Prostate gland (tissue), 2 donors: Measurements from ENCODE around the gene NCOR1. TPM values are rescaled to one million over a fixed set of nuclear protein-coding genes. Genes with fewer than 3 reads are reported as not detected.
"Not testable (repeated sequence)": the region's sequence is repeated elsewhere in the genome, so short reads cannot be mapped to it uniquely, and the experiment has no call there.

Experiments used
- DNase-seq: peaks from one replicate; pipeline ENCODE4 v3.0.0-alpha.2; 2019; ENCODE audit warnings: low spot score
- H3K27ac ChIP-seq, 2 donors: fragments of 200-600 bp; sonication (generic); 2 replicates each; pipeline ENCODE4 v1.5.1; 2017 to 2019
- H3K27me3 ChIP-seq: fragments of 200-600 bp; sonication (generic); replicated peaks from 2 replicates; pipeline ENCODE4 v1.5.1; 2019; ENCODE audit not compliant: insufficient read depth
- H3K36me3 ChIP-seq, 2 donors: fragments of 200-600 bp; sonication (generic); 1 replicate in 1 of 2; 2 replicates in 1 of 2; pipeline versions ENCODE4 v1.5.1 to v1.8.1; 2017 to 2019
- H3K4me1 ChIP-seq: fragments of 200-600 bp; sonication (generic); replicated peaks from 2 replicates; pipeline ENCODE4 v1.5.1; 2019
- H3K4me3 ChIP-seq, 2 donors: fragments of 200-600 bp; sonication (generic); 2 replicates each; pipeline ENCODE4 v1.5.1; 2017 to 2019
- H3K9me3 ChIP-seq: fragments of 200-600 bp; sonication (generic); 2 replicates; pipeline ENCODE4 v1.5.1; 2017
- POLR2A ChIP-seq: fragments of 450-650 bp; IDR thresholded peaks from one replicate; pipeline ENCODE4 v1.6.1; 2016; ENCODE audit warnings: antibody characterized with exemption, mild to moderate bottlenecking
- POLR2AphosphoS5 ChIP-seq: sonication (generic); formaldehyde crosslinking; IDR thresholded peaks from one replicate; pipeline ENCODE4 v1.6.1; 2017; ENCODE audit warnings: antibody characterized with exemption
- WGBS: methylation state at CpG from one replicate; pipeline ENCODE4 v1.1.5; 2018; 5-methylcytosine and 5-hydroxymethylcytosine counted together
- intact Hi-C: fragments of 100-400 bp; cut with DNase I; formaldehyde crosslinking; loops from one replicate; pipeline ENCODE4 v1.14.2; 2022
- total RNA-seq, 2 donors: library from RNA; depleted of rRNA; stranded (reverse); fragments of >200 nt; gene quantifications; one replicate each; pipeline ENCODE4 v1.1.0, GENCODE V29; 2016
- TF ChIP-seq, protein P1 (sequence below), 4 experiments: fragments of 200-600 bp in 2 of 4; fragments of 450-650 bp in 2 of 4; sonication (generic) in 2 of 4; IDR thresholded peaks; 1 replicate in 3 of 4; 2 replicates in 1 of 4; pipeline ENCODE4 v1.5.1; 2016 to 2019; ENCODE audit warnings: antibody characterized with exemption in 4 of 4, mild to moderate bottlenecking in 2 of 4, moderate library complexity in 2 of 4

NCOR1 gene
- total RNA-seq, 2 donors from 2014 or later: 123 to 209 TPM

GRCh38 chr17:16187642-16188041 is 27.7 kb downstream of the NCOR1 start:
- Histone ChIP-seq H3K27me3 (no peaks in the 10 kb centered on the region), H3K27ac (no peak overlapping the region), H3K4me3 (no peak overlapping the region), H3K36me3 (no peaks in the 10 kb centered on the region), H3K9me3 (no peaks in the 10 kb centered on the region), H3K4me1 (no peaks in the 10 kb centered on the region)
- DNase-seq: no peak
- WGBS: 90% methylated on average over 5 of the region's 5 CpGs
- no peak for TF ChIP-seq POLR2AphosphoS5
- intact Hi-C loops: no loop called here

GRCh38 chr17:16181581-16181980 is 33.8 kb downstream of the NCOR1 start:
- Histone ChIP-seq H3K4me3 (no peak overlapping the region), H3K36me3 (no peaks in the 10 kb centered on the region), H3K27me3 (no peaks in the 10 kb centered on the region), H3K4me1 (no peaks in the 10 kb centered on the region), H3K27ac (no peak overlapping the region), H3K9me3 (no peaks in the 10 kb centered on the region)
- intact Hi-C loops: no loop called here
- WGBS: 64% methylated on average over 1 of the region's 1 CpG
- TF ChIP-seq, protein P1, sequence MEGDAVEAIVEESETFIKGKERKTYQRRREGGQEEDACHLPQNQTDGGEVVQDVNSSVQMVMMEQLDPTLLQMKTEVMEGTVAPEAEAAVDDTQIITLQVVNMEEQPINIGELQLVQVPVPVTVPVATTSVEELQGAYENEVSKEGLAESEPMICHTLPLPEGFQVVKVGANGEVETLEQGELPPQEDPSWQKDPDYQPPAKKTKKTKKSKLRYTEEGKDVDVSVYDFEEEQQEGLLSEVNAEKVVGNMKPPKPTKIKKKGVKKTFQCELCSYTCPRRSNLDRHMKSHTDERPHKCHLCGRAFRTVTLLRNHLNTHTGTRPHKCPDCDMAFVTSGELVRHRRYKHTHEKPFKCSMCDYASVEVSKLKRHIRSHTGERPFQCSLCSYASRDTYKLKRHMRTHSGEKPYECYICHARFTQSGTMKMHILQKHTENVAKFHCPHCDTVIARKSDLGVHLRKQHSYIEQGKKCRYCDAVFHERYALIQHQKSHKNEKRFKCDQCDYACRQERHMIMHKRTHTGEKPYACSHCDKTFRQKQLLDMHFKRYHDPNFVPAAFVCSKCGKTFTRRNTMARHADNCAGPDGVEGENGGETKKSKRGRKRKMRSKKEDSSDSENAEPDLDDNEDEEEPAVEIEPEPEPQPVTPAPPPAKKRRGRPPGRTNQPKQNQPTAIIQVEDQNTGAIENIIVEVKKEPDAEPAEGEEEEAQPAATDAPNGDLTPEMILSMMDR (IDR thresholded peaks at IDR 0.05): no peak
- no peak for TF ChIP-seq POLR2A
- no peak for TF ChIP-seq POLR2AphosphoS5
- DNase-seq: no peak

DNA sequence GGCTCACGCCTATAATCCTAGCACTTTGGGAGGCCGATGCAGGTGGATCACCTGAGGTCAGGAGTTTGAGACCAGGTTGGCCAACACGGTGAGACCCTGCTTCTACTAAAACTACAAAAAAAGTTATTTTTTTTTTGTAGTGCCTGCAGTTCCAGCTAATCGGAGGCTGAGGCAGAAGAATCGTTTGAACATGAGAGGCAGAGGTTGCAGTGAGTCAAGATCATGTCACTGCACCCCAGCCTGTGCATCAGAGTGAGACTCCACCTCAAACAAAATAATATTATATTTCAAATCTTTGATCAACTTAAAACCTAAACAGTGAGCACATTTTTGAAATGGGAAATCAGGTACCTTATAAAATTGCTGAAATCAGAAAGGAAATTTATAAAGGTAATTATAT is 36.5 kb downstream of the NCOR1 start:
- H3K4me3 ChIP-seq: no peak overlapping the region
- DNase-seq: no peak
- no peaks in the 10 kb centered on the region for H3K4me1 ChIP-seq
- no peak overlapping the region for H3K27ac ChIP-seq
- no peaks in the 10 kb centered on the region for H3K36me3 ChIP-seq
- WGBS: 95% methylated on average over 5 of the region's 5 CpGs
- no peaks in the 10 kb centered on the region for H3K9me3 ChIP-seq
- H3K27me3 ChIP-seq: no peaks in the 10 kb centered on the region
- intact Hi-C loops: no loop called here
- TF ChIP-seq POLR2AphosphoS5 (no peak), POLR2A (no peak)
- TF ChIP-seq, protein P1 (IDR thresholded peaks at IDR 0.05): no peak

GRCh38 chr17:16171613-16172012 is 43.7 kb downstream of the NCOR1 start:
- no peaks in the 10 kb centered on the region for H3K36me3 ChIP-seq
- no peaks in the 10 kb centered on the region for H3K4me1 ChIP-seq
- H3K27me3 ChIP-seq: no peaks in the 10 kb centered on the region
- H3K27ac ChIP-seq: no peak overlapping the region
- TF ChIP-seq POLR2A (no peak), POLR2AphosphoS5 (peak; percentile 35)
- TF ChIP-seq, protein P1 (IDR thresholded peaks at IDR 0.05): no peak
- WGBS: 48% methylated on average over 7 of the region's 7 CpGs
- peak; percentile 11 for DNase-seq
- H3K4me3 ChIP-seq: no peak overlapping the region
- no peaks in the 10 kb centered on the region for H3K9me3 ChIP-seq
- intact Hi-C loops: no loop called here

DNA sequence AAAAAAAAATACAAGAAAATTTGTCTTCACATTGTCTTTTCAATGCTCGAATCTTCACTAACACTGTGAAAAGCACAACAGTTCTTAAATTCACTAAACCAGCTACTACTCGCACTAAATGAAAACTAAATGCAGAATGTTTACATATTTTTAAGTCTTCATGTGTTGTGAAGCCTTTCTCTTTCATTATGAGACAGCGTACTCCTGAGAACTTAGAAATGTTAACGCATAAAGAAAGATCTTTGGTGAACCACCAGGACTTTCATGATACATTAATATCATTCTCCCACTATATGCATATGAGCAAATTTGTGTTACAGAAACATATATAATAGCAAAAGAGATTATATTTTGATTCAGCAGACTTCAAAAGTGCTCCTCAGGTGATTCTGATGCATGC is 48.6 kb downstream of the NCOR1 start:
- intact Hi-C loops, H3K36me3 ChIP-seq, H3K27me3 ChIP-seq, DNase-seq, H3K4me3 ChIP-seq, H3K4me1 ChIP-seq, H3K27ac ChIP-seq, H3K9me3 ChIP-seq: not testable (repeated sequence)
- 98% methylated on average over 4 of the region's 4 CpGs for WGBS

- Histone ChIP-seq H3K27me3 (no peaks in the 10 kb centered on the region), H3K4me3 (no peak overlapping the region), H3K9me3 (no peaks in the 10 kb centered on the region), H3K27ac (no peak overlapping the region), H3K4me1 (no peaks in the 10 kb centered on the region), H3K36me3 (no peaks in the 10 kb centered on the region)
- TF ChIP-seq, protein P1 (IDR thresholded peaks at IDR 0.05): no peak
- TF ChIP-seq POLR2AphosphoS5 (no peak), POLR2A (no peak)
- 84% methylated on average over 3 of the region's 3 CpGs for WGBS
- DNase-seq: no peak
- intact Hi-C loops: no loop called here
Observed at GRCh38 chr17:16158714-16159113, 56.6 kb downstream of the NCOR1 start.
